Astrocyte of the cerebellum (primary cell): ENCODE measurements around the gene SPTY2D1.

Source experiments
- DNase-seq: peaks from one replicate; pipeline ENCODE4 v3.0.0-alpha.2; 2011; ENCODE audit warnings: low read depth
- H3K4me3 ChIP-seq: 2 replicates; pipeline ENCODE4 v1.5.1; 2011; ENCODE audit warnings: mild to moderate bottlenecking, low read depth, low read length, moderate library complexity
- CTCF ChIP-seq: IDR thresholded peaks from 2 replicates; pipeline ENCODE4 v1.5.1; 2012; ENCODE audit warnings: low read length, low read depth, moderate library complexity, mild to moderate bottlenecking; ENCODE audit errors: missing control alignments
- in situ Hi-C: cut with HindIII; loops from 2 replicates; pipeline ENCODE4 v1.10.0; 2017; ENCODE audit warnings: low sequenced_read_pairs

SPTY2D1 gene

GRCh38 chr11:18564149-18564548 is 70.0 kb downstream of the SPTY2D1 start:
- no peak for DNase-seq
- H3K4me3 ChIP-seq: no peak overlapping the region
- TF ChIP-seq CTCF: no peak
- in situ Hi-C loops: no loop called here

GRCh38 chr11:18563090-18563730 is 70.9 kb downstream of the SPTY2D1 start:
- in situ Hi-C loops: no loop called here
- no peak overlapping the region for H3K4me3 ChIP-seq
- no peak for TF ChIP-seq CTCF
- no peak for DNase-seq
